CD4-positive, alpha-beta T cell (primary cell): ENCODE data around the gene DPP8. TPM values are rescaled to one million over a fixed set of nuclear protein-coding genes. Genes with fewer than 3 reads are reported as not detected.

Source experiments
- ATAC-seq: fragments of 200-7000 bp; cut with Tn5 transposase; one replicate; pipeline ENCODE4 v1.10.0; 2022; ENCODE audit warnings: mild to moderate bottlenecking; ENCODE audit not compliant: poor library complexity
- CTCF ChIA-PET: fragments of 350-600 bp; sonication (Branson Sonifier 250); formaldehyde crosslinking; loops from one replicate; lab custom pipeline; 2021; ENCODE audit warnings: antibody characterized with exemption, inconsistent platforms; lab: Charles Lee
- POLR2A ChIA-PET: fragments of 350-600 bp; sonication (Branson Sonifier 250); formaldehyde crosslinking; loops from one replicate; lab custom pipeline; 2021; ENCODE audit warnings: antibody characterized with exemption, inconsistent platforms; lab: Charles Lee
- DNase-seq, 14 experiments: peaks; one replicate each; pipeline ENCODE4 v3.0.0-alpha.2; 2013 to 2020; ENCODE audit warnings: mixed read lengths in 2 of 14
- H3K27ac ChIP-seq, 2 donors: one replicate each; pipeline versions ENCODE4 v1.5.1 to v1.7.0; 2013; ENCODE audit warnings: low read length in 2 of 2, low read depth in 1 of 2, mild to moderate bottlenecking in 1 of 2
- H3K27me3 ChIP-seq, 2 experiments: 1 replicate in 1 of 2; 2 replicates in 1 of 2; pipeline versions ENCODE4 v1.6.1 to v1.7.0; 2013; ENCODE audit warnings: low read length in 2 of 2, control low read depth in 1 of 2, mild to moderate bottlenecking in 1 of 2, moderate library complexity in 1 of 2; ENCODE audit not compliant: insufficient read depth in 2 of 2, control insufficient read depth in 1 of 2
- H3K36me3 ChIP-seq: one replicate; pipeline ENCODE4 v1.6.1; 2013; ENCODE audit warnings: low read length, control low read depth; ENCODE audit not compliant: insufficient read depth
- H3K4me1 ChIP-seq: one replicate; pipeline ENCODE4 v1.6.1; 2013; ENCODE audit warnings: low read length, control low read depth; ENCODE audit not compliant: insufficient read depth
- H3K4me3 ChIP-seq: one replicate; pipeline ENCODE4 v1.5.1; 2013; ENCODE audit warnings: mild to moderate bottlenecking, low read length, moderate library complexity
- H3K9me3 ChIP-seq, 2 experiments: 1 replicate in 1 of 2; 2 replicates in 1 of 2; pipeline versions ENCODE4 v1.6.1 to v1.7.0; 2013; ENCODE audit warnings: low read length in 2 of 2, mild to moderate bottlenecking in 2 of 2, control low read depth in 1 of 2, moderate library complexity in 1 of 2; ENCODE audit not compliant: control insufficient read depth in 1 of 2, insufficient read depth in 1 of 2
- H3K27ac Mint-ChIP-seq: one replicate; pipeline ENCODE4 v1.8.0; 2020; ENCODE audit warnings: mixed read lengths
- H3K27me3 Mint-ChIP-seq: one replicate; pipeline ENCODE4 v1.8.0; 2021; ENCODE audit warnings: mixed read lengths
- H3K36me3 Mint-ChIP-seq: one replicate; pipeline ENCODE4 v1.8.0; 2021; ENCODE audit warnings: low read depth, mixed read lengths
- H3K4me1 Mint-ChIP-seq: one replicate; pipeline ENCODE4 v1.8.0; 2021; ENCODE audit warnings: low read depth, mixed read lengths
- H3K4me3 Mint-ChIP-seq: one replicate; pipeline ENCODE4 v1.8.0; 2020; ENCODE audit warnings: mild to moderate bottlenecking, mixed read lengths
- H3K9me3 Mint-ChIP-seq: one replicate; pipeline ENCODE4 v1.8.0; 2020; ENCODE audit warnings: mixed read lengths
- intact Hi-C, 2 experiments: fragments of 100-400 bp; cut with DNase I in 1 of 2; cut with micrococcal nuclease in 1 of 2; formaldehyde crosslinking; loops; one replicate each; pipeline versions ENCODE4 v1.15.1 to v1.9.0; 2023 to 2025; cut with DNase I, micrococcal nuclease
- total RNA-seq, 174 experiments: library from RNA in 2 of 174; stranded (reverse) in 2 of 174; gene quantifications; one replicate each; pipeline ENCODE4 v1.2.3 and lab custom pipeline; 2021 to 2026
- TF ChIP-seq, protein P1 (sequence below): fragments of 200-600 bp; IDR thresholded peaks from one replicate; pipeline ENCODE4 v1.8.0; 2022; ENCODE audit warnings: antibody characterized with exemption, mild to moderate bottlenecking

DPP8 gene
- total RNA-seq, 2 experiments from 2014 or later = 41.2 to 45.4 TPM

DNA sequence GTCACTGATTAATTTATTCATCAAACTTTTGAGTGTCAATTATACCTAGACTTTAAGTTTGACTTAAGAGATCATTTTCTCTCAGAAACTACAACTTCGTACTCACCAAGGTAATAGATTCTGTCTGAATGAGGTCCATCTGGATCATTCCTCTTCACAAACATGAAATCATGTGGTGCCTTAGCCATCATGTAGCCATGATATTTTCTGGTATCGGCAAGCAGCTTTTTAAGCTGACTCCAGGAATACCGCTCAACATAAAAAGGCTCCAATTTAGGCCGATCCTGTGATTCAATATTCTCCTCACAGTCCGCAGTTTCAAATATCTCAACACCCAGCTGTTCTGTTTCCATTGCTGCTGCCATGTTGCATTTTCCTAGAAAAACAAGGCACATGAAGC lies 5.3 kb downstream of the DPP8 start:
- peaks cover 67% of the 10 kb centered on the region for H3K4me1 Mint-ChIP-seq
- POLR2A ChIA-PET = interaction anchor here (2.5 kb wide), 1 partner anchor 18 kb away, joined by 15 read pairs; the partner anchor contains the start of gene HACD3
- H3K27ac Mint-ChIP-seq = no peak overlapping the region
- no peak for DNase-seq
- no peak overlapping the region for H3K4me3 Mint-ChIP-seq
- H3K9me3 ChIP-seq = no peaks in the 10 kb centered on the region
- intact Hi-C loops = no loop called here
- no peak for ATAC-seq
- TF ChIP-seq, protein P1, sequence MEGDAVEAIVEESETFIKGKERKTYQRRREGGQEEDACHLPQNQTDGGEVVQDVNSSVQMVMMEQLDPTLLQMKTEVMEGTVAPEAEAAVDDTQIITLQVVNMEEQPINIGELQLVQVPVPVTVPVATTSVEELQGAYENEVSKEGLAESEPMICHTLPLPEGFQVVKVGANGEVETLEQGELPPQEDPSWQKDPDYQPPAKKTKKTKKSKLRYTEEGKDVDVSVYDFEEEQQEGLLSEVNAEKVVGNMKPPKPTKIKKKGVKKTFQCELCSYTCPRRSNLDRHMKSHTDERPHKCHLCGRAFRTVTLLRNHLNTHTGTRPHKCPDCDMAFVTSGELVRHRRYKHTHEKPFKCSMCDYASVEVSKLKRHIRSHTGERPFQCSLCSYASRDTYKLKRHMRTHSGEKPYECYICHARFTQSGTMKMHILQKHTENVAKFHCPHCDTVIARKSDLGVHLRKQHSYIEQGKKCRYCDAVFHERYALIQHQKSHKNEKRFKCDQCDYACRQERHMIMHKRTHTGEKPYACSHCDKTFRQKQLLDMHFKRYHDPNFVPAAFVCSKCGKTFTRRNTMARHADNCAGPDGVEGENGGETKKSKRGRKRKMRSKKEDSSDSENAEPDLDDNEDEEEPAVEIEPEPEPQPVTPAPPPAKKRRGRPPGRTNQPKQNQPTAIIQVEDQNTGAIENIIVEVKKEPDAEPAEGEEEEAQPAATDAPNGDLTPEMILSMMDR = no peak
- no peak overlapping the region for H3K4me3 ChIP-seq
- CTCF ChIA-PET = no interaction called here
- peaks cover 18% of the 10 kb centered on the region for H3K4me1 ChIP-seq
- peaks cover 44% of the 10 kb centered on the region for H3K36me3 ChIP-seq
- no peaks in the 10 kb centered on the region for H3K27me3 Mint-ChIP-seq
- H3K27me3 ChIP-seq = no peaks in the 10 kb centered on the region
- H3K9me3 Mint-ChIP-seq = no peaks in the 10 kb centered on the region
- peaks cover 79% of the 10 kb centered on the region for H3K36me3 Mint-ChIP-seq
- H3K27ac ChIP-seq = no peak overlapping the region

DNA sequence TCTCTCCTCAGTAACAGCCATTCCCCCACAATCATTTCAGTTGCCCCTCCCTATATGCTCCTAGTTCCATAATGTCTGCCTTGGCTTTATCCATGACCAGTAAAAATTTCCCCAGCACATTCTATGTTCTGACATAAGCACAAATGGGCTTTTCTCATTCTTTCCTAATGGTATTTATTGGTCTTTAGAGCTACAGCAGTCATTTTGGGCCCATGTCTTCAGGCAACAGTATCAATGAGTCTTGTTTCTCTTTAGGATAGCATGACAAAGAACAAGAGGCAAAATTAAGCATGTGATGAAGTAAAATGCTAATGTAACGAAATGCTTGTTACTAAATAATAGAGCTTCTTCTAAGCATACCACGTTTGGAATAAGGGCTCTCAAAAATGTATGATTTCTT lies 8.2 kb downstream of the DPP8 start:
- H3K4me3 Mint-ChIP-seq = no peak overlapping the region
- POLR2A ChIA-PET = no interaction called here
- H3K27me3 Mint-ChIP-seq = no peaks in the 10 kb centered on the region

DNA sequence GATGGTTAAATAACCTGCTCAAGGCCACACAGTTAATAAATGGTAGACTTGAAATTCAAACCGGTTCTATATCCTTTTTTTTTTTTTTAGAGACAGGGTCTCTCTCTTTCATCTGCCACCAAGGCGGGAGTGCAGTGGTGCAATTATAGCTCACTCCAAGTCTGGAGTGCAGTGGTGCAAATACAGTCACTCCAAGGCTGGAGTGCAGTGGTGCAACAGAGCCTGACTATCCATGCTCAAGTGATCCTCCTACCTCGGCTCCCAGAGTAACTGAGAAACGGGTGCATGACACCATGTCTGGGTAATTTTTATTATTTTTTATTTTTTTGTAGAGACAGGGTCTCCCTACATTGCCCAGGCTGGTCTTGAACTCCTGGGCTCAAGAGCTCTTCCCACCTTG lies 23.4 kb downstream of the DPP8 start:
- H3K9me3 ChIP-seq = no peaks in the 10 kb centered on the region
- Mint-ChIP-seq H3K4me1 (peaks cover 7% of the 10 kb centered on the region), H3K4me3 (no peak overlapping the region), H3K36me3 (peaks cover 77% of the 10 kb centered on the region), H3K9me3 (no peaks in the 10 kb centered on the region), H3K27ac (no peak overlapping the region), H3K27me3 (no peaks in the 10 kb centered on the region)
- H3K4me1 ChIP-seq = peaks cover 4% of the 10 kb centered on the region
- intact Hi-C loops = no loop called here
- H3K27me3 ChIP-seq = no peaks in the 10 kb centered on the region
- no peak overlapping the region for H3K4me3 ChIP-seq
- ChIA-PET CTCF (interaction anchor here (1.3 kb wide), 1 partner anchor 35 kb away, joined by 3 read pairs; no protein-coding TSS in a partner anchor), POLR2A (no interaction called here)
- ATAC-seq = no peak
- no peak overlapping the region for H3K27ac ChIP-seq
- no peak for DNase-seq
- peaks cover 79% of the 10 kb centered on the region for H3K36me3 ChIP-seq
- TF ChIP-seq, protein P1 = no peak

More for the DNA sequence above, 8.2 kb downstream of the DPP8 start:
- H3K9me3 ChIP-seq = no peaks in the 10 kb centered on the region
- H3K9me3 Mint-ChIP-seq = no peaks in the 10 kb centered on the region
- no peak overlapping the region for H3K4me3 ChIP-seq
- no peak overlapping the region for H3K27ac ChIP-seq
- H3K36me3 ChIP-seq = peaks cover 58% of the 10 kb centered on the region
- peaks cover 79% of the 10 kb centered on the region for H3K36me3 Mint-ChIP-seq
- H3K4me1 Mint-ChIP-seq = peaks cover 43% of the 10 kb centered on the region
- H3K4me1 ChIP-seq = no peaks in the 10 kb centered on the region
- intact Hi-C loops = no loop called here
- H3K27me3 ChIP-seq = no peaks in the 10 kb centered on the region
- CTCF ChIA-PET = no interaction called here
- no peak for DNase-seq
- ATAC-seq = no peak
- H3K27ac Mint-ChIP-seq = no peak overlapping the region
- TF ChIP-seq, protein P1 = no peak
